Measurements from ENCODE around the gene ASTE1. TPM values are rescaled to one million over a fixed set of nuclear protein-coding genes. Genes with fewer than 3 reads are reported as not detected.
"Not testable (repeated sequence)": the region's sequence is repeated elsewhere in the genome, so short reads cannot be mapped to it uniquely, and the experiment has no call there.

Gene ASTE1
- total RNA-seq, 2 donors from 2014 or later: 24.3 to 24.4 TPM

- Mint-ChIP-seq H3K4me3 (no peak overlapping the region), H3K27ac (no peak overlapping the region), H3K27me3 (no peaks in the 10 kb centered on the region), H3K4me1 (no peaks in the 10 kb centered on the region), H3K36me3 (ENCODE audit: low read depth) (peaks cover 3% of the 10 kb centered on the region)
- ATAC-seq: no peak
- DNase-seq: no peak
- H3K9me3 ChIP-seq (ENCODE audit: control insufficient read depth, low read length, poor library complexity, severe bottlenecking): no peaks in the 10 kb centered on the region
Observed at GRCh38 chr3:130997289-130997688, 29.3 kb downstream of the ASTE1 start.

GRCh38 chr3:130992344-130992743, 34.3 kb downstream of the ASTE1 start:
- no peak overlapping the region for H3K27ac Mint-ChIP-seq
- ATAC-seq: no peak
- no peak for DNase-seq
- no peak overlapping the region for H3K4me3 Mint-ChIP-seq
- H3K27me3 Mint-ChIP-seq: no peaks in the 10 kb centered on the region
- H3K4me1 Mint-ChIP-seq: peaks cover 16% of the 10 kb centered on the region
- H3K9me3 ChIP-seq (ENCODE audit: control insufficient read depth, low read length, poor library complexity, severe bottlenecking): no peaks in the 10 kb centered on the region
- H3K36me3 Mint-ChIP-seq (ENCODE audit: low read depth): peaks cover 16% of the 10 kb centered on the region

GRCh38 chr3:130991126-130991525, 35.5 kb downstream of the ASTE1 start:
- no peak overlapping the region for H3K4me3 Mint-ChIP-seq

GRCh38 chr3:130990282-130990681, 36.3 kb downstream of the ASTE1 start:
- DNase-seq (no peak), ATAC-seq (no peak)
- H3K36me3 Mint-ChIP-seq (ENCODE audit: low read depth): peaks cover 17% of the 10 kb centered on the region
- H3K27me3 Mint-ChIP-seq: no peaks in the 10 kb centered on the region
- H3K9me3 ChIP-seq (ENCODE audit: control insufficient read depth, low read length, poor library complexity, severe bottlenecking): no peaks in the 10 kb centered on the region
- peaks cover 19% of the 10 kb centered on the region for H3K4me1 Mint-ChIP-seq
- no peak overlapping the region for H3K27ac Mint-ChIP-seq
- H3K4me3 Mint-ChIP-seq: no peak overlapping the region

More at GRCh38 chr3:130991126-130991525, 35.5 kb downstream of the ASTE1 start:
- H3K9me3 ChIP-seq (ENCODE audit: control insufficient read depth, low read length, poor library complexity, severe bottlenecking): no peaks in the 10 kb centered on the region
- Mint-ChIP-seq H3K4me1 (peaks cover 16% of the 10 kb centered on the region), H3K36me3 (ENCODE audit: low read depth) (peaks cover 16% of the 10 kb centered on the region), H3K27me3 (no peaks in the 10 kb centered on the region), H3K27ac (peak overlapping the region; percentile 83)
- ATAC-seq: no peak
- no peak for DNase-seq

GRCh38 chr3:130981469-130981868, 45.2 kb downstream of the ASTE1 start:
- no peak overlapping the region for H3K27ac Mint-ChIP-seq
- H3K36me3 Mint-ChIP-seq (ENCODE audit: low read depth): peaks cover 4% of the 10 kb centered on the region
- no peak for DNase-seq
- no peak overlapping the region for H3K4me3 Mint-ChIP-seq
- no peaks in the 10 kb centered on the region for H3K27me3 Mint-ChIP-seq
- H3K4me1 Mint-ChIP-seq: peaks cover 3% of the 10 kb centered on the region
- ATAC-seq: no peak
- no peaks in the 10 kb centered on the region for H3K9me3 ChIP-seq (ENCODE audit: control insufficient read depth, low read length, poor library complexity, severe bottlenecking)

- Mint-ChIP-seq H3K36me3 (ENCODE audit: low read depth) (peaks cover 4% of the 10 kb centered on the region), H3K27ac (no peak overlapping the region), H3K27me3 (no peaks in the 10 kb centered on the region), H3K4me1 (no peaks in the 10 kb centered on the region), H3K4me3 (no peak overlapping the region)
- no peak for DNase-seq
- H3K9me3 ChIP-seq (ENCODE audit: control insufficient read depth, low read length, poor library complexity, severe bottlenecking): no peaks in the 10 kb centered on the region
- ATAC-seq: no peak
Observed at GRCh38 chr3:130979117-130979516, 47.5 kb downstream of the ASTE1 start.

GRCh38 chr3:130976706-130977105, 49.9 kb downstream of the ASTE1 start:
- H3K36me3 Mint-ChIP-seq (ENCODE audit: low read depth): peaks cover 11% of the 10 kb centered on the region
- H3K27ac Mint-ChIP-seq: peak overlapping the region; percentile 9

GRCh38 chr3:130975251-130975650, 51.4 kb downstream of the ASTE1 start:
- H3K36me3 Mint-ChIP-seq (ENCODE audit: low read depth): peaks cover 10% of the 10 kb centered on the region
- ATAC-seq (no peak), DNase-seq (no peak)
- H3K4me1 Mint-ChIP-seq: peaks cover 6% of the 10 kb centered on the region
- no peaks in the 10 kb centered on the region for H3K9me3 ChIP-seq (ENCODE audit: control insufficient read depth, low read length, poor library complexity, severe bottlenecking)
- H3K27me3 Mint-ChIP-seq: no peaks in the 10 kb centered on the region
- no peak overlapping the region for H3K27ac Mint-ChIP-seq
- H3K4me3 Mint-ChIP-seq: no peak overlapping the region

More at GRCh38 chr3:130976706-130977105, 49.9 kb downstream of the ASTE1 start:
- H3K27me3 Mint-ChIP-seq: no peaks in the 10 kb centered on the region
- ATAC-seq: no peak
- H3K9me3 ChIP-seq (ENCODE audit: control insufficient read depth, low read length, poor library complexity, severe bottlenecking): no peaks in the 10 kb centered on the region
- DNase-seq: no peak
- H3K4me1 Mint-ChIP-seq: peaks cover 6% of the 10 kb centered on the region
- H3K4me3 Mint-ChIP-seq: no peak overlapping the region

- H3K4me3 Mint-ChIP-seq: no peak overlapping the region
- peaks cover 6% of the 10 kb centered on the region for H3K4me1 Mint-ChIP-seq
- peaks cover 12% of the 10 kb centered on the region for H3K36me3 Mint-ChIP-seq (ENCODE audit: low read depth)
- no peak for ATAC-seq
- H3K27ac Mint-ChIP-seq: no peak overlapping the region
- no peak for DNase-seq
- H3K27me3 Mint-ChIP-seq: no peaks in the 10 kb centered on the region
- no peaks in the 10 kb centered on the region for H3K9me3 ChIP-seq (ENCODE audit: control insufficient read depth, low read length, poor library complexity, severe bottlenecking)
Observed at GRCh38 chr3:130974201-130974600, 52.4 kb downstream of the ASTE1 start.

- no peaks in the 10 kb centered on the region for H3K9me3 ChIP-seq (ENCODE audit: control insufficient read depth, low read length, poor library complexity, severe bottlenecking)
- no peaks in the 10 kb centered on the region for H3K27me3 Mint-ChIP-seq
- DNase-seq: no peak
- H3K4me1 Mint-ChIP-seq: peaks cover 6% of the 10 kb centered on the region
- no peak overlapping the region for H3K4me3 Mint-ChIP-seq
- peaks cover 13% of the 10 kb centered on the region for H3K36me3 Mint-ChIP-seq (ENCODE audit: low read depth)
- no peak overlapping the region for H3K27ac Mint-ChIP-seq
- ATAC-seq: no peak
Observed at GRCh38 chr3:130973406-130973805, 53.2 kb downstream of the ASTE1 start.

GRCh38 chr3:130972592-130972991, 54.0 kb downstream of the ASTE1 start:
- H3K4me1 Mint-ChIP-seq; H3K27me3 Mint-ChIP-seq; H3K9me3 ChIP-seq (ENCODE audit: control insufficient read depth, low read length, poor library complexity, severe bottlenecking); DNase-seq; ATAC-seq; H3K4me3 Mint-ChIP-seq; H3K27ac Mint-ChIP-seq: not testable (repeated sequence)
- peaks cover 16% of the 10 kb centered on the region for H3K36me3 Mint-ChIP-seq (ENCODE audit: low read depth)

GRCh38 chr3:130971208-130971607, 55.4 kb downstream of the ASTE1 start:
- no peak overlapping the region for H3K4me3 Mint-ChIP-seq
- DNase-seq (no peak), ATAC-seq (no peak)
- no peaks in the 10 kb centered on the region for H3K9me3 ChIP-seq (ENCODE audit: control insufficient read depth, low read length, poor library complexity, severe bottlenecking)
- H3K36me3 Mint-ChIP-seq (ENCODE audit: low read depth): peaks cover 19% of the 10 kb centered on the region
- H3K4me1 Mint-ChIP-seq: peaks cover 10% of the 10 kb centered on the region
- no peak overlapping the region for H3K27ac Mint-ChIP-seq
- no peaks in the 10 kb centered on the region for H3K27me3 Mint-ChIP-seq

GRCh38 chr3:130969621-130970020, 57.0 kb downstream of the ASTE1 start:
- DNase-seq: no peak
- H3K36me3 Mint-ChIP-seq (ENCODE audit: low read depth): peaks cover 25% of the 10 kb centered on the region
- no peak for ATAC-seq
- H3K4me3 Mint-ChIP-seq: no peak overlapping the region
- H3K4me1 Mint-ChIP-seq: peaks cover 10% of the 10 kb centered on the region
- no peak overlapping the region for H3K27ac Mint-ChIP-seq
- no peaks in the 10 kb centered on the region for H3K9me3 ChIP-seq (ENCODE audit: control insufficient read depth, low read length, poor library complexity, severe bottlenecking)
- H3K27me3 Mint-ChIP-seq: no peaks in the 10 kb centered on the region

GRCh38 chr3:130968221-130968620, 58.4 kb downstream of the ASTE1 start:
- peaks cover 8% of the 10 kb centered on the region for H3K4me1 Mint-ChIP-seq
- no peak overlapping the region for H3K27ac Mint-ChIP-seq
- no peak overlapping the region for H3K4me3 Mint-ChIP-seq
- H3K27me3 Mint-ChIP-seq: no peaks in the 10 kb centered on the region
- H3K9me3 ChIP-seq (ENCODE audit: control insufficient read depth, low read length, poor library complexity, severe bottlenecking): no peaks in the 10 kb centered on the region
- DNase-seq (no peak), ATAC-seq (no peak)
- H3K36me3 Mint-ChIP-seq (ENCODE audit: low read depth): peaks cover 24% of the 10 kb centered on the region

Data from T-helper 17 cell (primary cell).